Adipocyte (in vitro differentiated cells): ENCODE results near the gene CCDC69.
A peak's percentile ranks its signal among the peaks of the same experiment; 100 is the strongest.
"Not testable (repeated sequence)": the region's sequence is repeated elsewhere in the genome, so short reads cannot be mapped to it uniquely, and the experiment has no call there.

Experiments used
- DNase-seq: peaks from one replicate; pipeline ENCODE4 v3.0.0-alpha.2; 2015; ENCODE audit warnings: low read depth
- H3K27me3 ChIP-seq: replicated peaks from 2 replicates; pipeline ENCODE4 v1.7.0; 2013; ENCODE audit warnings: mild to moderate bottlenecking, low read length, moderate library complexity; ENCODE audit not compliant: control insufficient read depth, insufficient read depth
- H3K36me3 ChIP-seq: 2 replicates; pipeline ENCODE4 v1.7.0; 2013; ENCODE audit warnings: low read length, mild to moderate bottlenecking, moderate library complexity; ENCODE audit not compliant: control insufficient read depth, insufficient read depth, severe bottlenecking
- H3K4me1 ChIP-seq: 2 replicates; pipeline ENCODE4 v1.7.0; 2013; ENCODE audit warnings: mild to moderate bottlenecking, low read length, moderate library complexity; ENCODE audit not compliant: control insufficient read depth, insufficient read depth
- H3K4me3 ChIP-seq: 2 replicates; pipeline ENCODE4 v1.7.0; 2013; ENCODE audit warnings: mild to moderate bottlenecking, low read length, moderate library complexity
- H3K9ac ChIP-seq: 2 replicates; pipeline ENCODE4 v1.7.0; 2013; ENCODE audit warnings: mild to moderate bottlenecking, low read length, moderate library complexity
- H3K9me3 ChIP-seq: 2 replicates; pipeline ENCODE4 v1.7.0; 2013; ENCODE audit warnings: mild to moderate bottlenecking, low read length, moderate library complexity; ENCODE audit not compliant: control insufficient read depth

Gene CCDC69

GRCh38 chr5:151255621-151256286, 31.9 kb upstream of the CCDC69 start:
- Histone ChIP-seq H3K9ac (no peak overlapping the region), H3K4me1 (peaks cover 28% of the 10 kb centered on the region), H3K9me3 (no peaks in the 10 kb centered on the region), H3K36me3 (no peaks in the 10 kb centered on the region), H3K27me3 (no peaks in the 10 kb centered on the region), H3K4me3 (no peak overlapping the region)
- no peak for DNase-seq

- H3K36me3 ChIP-seq, DNase-seq, H3K9ac ChIP-seq, H3K4me3 ChIP-seq, H3K27me3 ChIP-seq, H3K9me3 ChIP-seq: not testable (repeated sequence)
- peaks cover 28% of the 10 kb centered on the region for H3K4me1 ChIP-seq
Measured at GRCh38 chr5:151254990-151255389, 31.1 kb upstream of the CCDC69 start.

GRCh38 chr5:151254556-151254955, 30.7 kb upstream of the CCDC69 start:
- no peak overlapping the region for H3K9ac ChIP-seq
- DNase-seq = no peak
- no peaks in the 10 kb centered on the region for H3K9me3 ChIP-seq
- no peaks in the 10 kb centered on the region for H3K36me3 ChIP-seq
- peak overlapping the region; percentile 96 for H3K4me3 ChIP-seq
- no peaks in the 10 kb centered on the region for H3K27me3 ChIP-seq
- peaks cover 28% of the 10 kb centered on the region for H3K4me1 ChIP-seq

GRCh38 chr5:151253605-151253950, 29.7 kb upstream of the CCDC69 start:
- peaks cover 27% of the 10 kb centered on the region for H3K4me1 ChIP-seq
- H3K36me3 ChIP-seq = no peaks in the 10 kb centered on the region
- peak; percentile 4 for DNase-seq
- peaks cover 5% of the 10 kb centered on the region for H3K27me3 ChIP-seq
- H3K9me3 ChIP-seq = no peaks in the 10 kb centered on the region
- peak overlapping the region; percentile 93 for H3K9ac ChIP-seq
- peak overlapping the region; percentile 96 for H3K4me3 ChIP-seq

GRCh38 chr5:151252762-151253604, 29.1 kb upstream of the CCDC69 start, which contains the start of gene GM2A:
TSS of gene GM2A (plus strand) at chr5:151253185. CDS start at chr5:151253217, 32 bp downstream.
- Histone ChIP-seq H3K36me3 (no peaks in the 10 kb centered on the region), H3K9me3 (no peaks in the 10 kb centered on the region), H3K9ac (peak within 1 kb of the TSS; percentile 93), H3K4me3 (peak within 1 kb of the TSS; percentile 96), H3K27me3 (peaks cover 6% of the 10 kb centered on the region), H3K4me1 (peaks cover 21% of the 10 kb centered on the region)
- DNase-seq = peak; percentile 100

- Histone ChIP-seq H3K36me3 (no peaks in the 10 kb centered on the region), H3K9me3 (no peaks in the 10 kb centered on the region), H3K27me3 (peaks cover 6% of the 10 kb centered on the region), H3K9ac (no peak overlapping the region), H3K4me3 (no peak overlapping the region), H3K4me1 (peaks cover 13% of the 10 kb centered on the region)
- no peak for DNase-seq
Measured at GRCh38 chr5:151251621-151252020, 27.7 kb upstream of the CCDC69 start.

GRCh38 chr5:151251001-151251551, 27.2 kb upstream of the CCDC69 start:
- peaks cover 13% of the 10 kb centered on the region for H3K4me1 ChIP-seq
- no peaks in the 10 kb centered on the region for H3K36me3 ChIP-seq
- no peak overlapping the region for H3K4me3 ChIP-seq
- H3K27me3 ChIP-seq = peaks cover 6% of the 10 kb centered on the region
- H3K9me3 ChIP-seq = no peaks in the 10 kb centered on the region
- no peak for DNase-seq
- H3K9ac ChIP-seq = no peak overlapping the region

GRCh38 chr5:151250346-151251000, 26.6 kb upstream of the CCDC69 start:
- peaks cover 13% of the 10 kb centered on the region for H3K4me1 ChIP-seq
- H3K36me3 ChIP-seq = no peaks in the 10 kb centered on the region
- no peak for DNase-seq
- H3K9me3 ChIP-seq = no peaks in the 10 kb centered on the region
- no peak overlapping the region for H3K9ac ChIP-seq
- H3K27me3 ChIP-seq = peaks cover 6% of the 10 kb centered on the region
- no peak overlapping the region for H3K4me3 ChIP-seq

GRCh38 chr5:151249281-151249680, 25.4 kb upstream of the CCDC69 start:
- no peak overlapping the region for H3K9ac ChIP-seq
- DNase-seq = no peak
- H3K4me1 ChIP-seq = peaks cover 9% of the 10 kb centered on the region

GRCh38 chr5:151248651-151249050, 24.8 kb upstream of the CCDC69 start:
- no peak overlapping the region for H3K4me3 ChIP-seq
- H3K4me1 ChIP-seq = peaks cover 3% of the 10 kb centered on the region
- H3K27me3 ChIP-seq = peaks cover 6% of the 10 kb centered on the region
- H3K9me3 ChIP-seq = no peaks in the 10 kb centered on the region
- no peaks in the 10 kb centered on the region for H3K36me3 ChIP-seq
- no peak for DNase-seq
- no peak overlapping the region for H3K9ac ChIP-seq

More at GRCh38 chr5:151249281-151249680, 25.4 kb upstream of the CCDC69 start:
- Histone ChIP-seq H3K36me3 (no peaks in the 10 kb centered on the region), H3K4me3 (no peak overlapping the region), H3K9me3 (no peaks in the 10 kb centered on the region), H3K27me3 (peaks cover 6% of the 10 kb centered on the region)

GRCh38 chr5:151245680-151246219, 21.9 kb upstream of the CCDC69 start:
- no peak overlapping the region for H3K9ac ChIP-seq
- H3K27me3 ChIP-seq = peaks cover 6% of the 10 kb centered on the region
- no peaks in the 10 kb centered on the region for H3K4me1 ChIP-seq
- DNase-seq = no peak
- no peaks in the 10 kb centered on the region for H3K36me3 ChIP-seq
- H3K9me3 ChIP-seq = no peaks in the 10 kb centered on the region
- no peak overlapping the region for H3K4me3 ChIP-seq
